Stimulated activated CD8-positive, alpha-beta memory T cell treated with anti-CD3 and anti-CD28 coated beads, Interleukin-2, amount 100 ng/mL, for 1 hour (primary cell): ENCODE measurements around the gene SMIM14.
"Not testable (repeated sequence)": the region's sequence is repeated elsewhere in the genome, so short reads cannot be mapped to it uniquely, and the experiment has no call there.

ENCODE experiments used
- DNase-seq, 2 donors: peaks; one replicate each; pipeline ENCODE4 v3.0.0-alpha.2; 2020; ENCODE audit warnings: low read depth in 2 of 2

Gene SMIM14

GRCh38 chr4:39642885-39643552 is 4.4 kb upstream of the SMIM14 start:
- no peak for DNase-seq

- DNase-seq, result no peak
Measured at GRCh38 chr4:39641451-39641850, 2.8 kb upstream of the SMIM14 start.

GRCh38 chr4:39637586-39638353 is 895 bp downstream of the SMIM14 start:
- no peak for DNase-seq

- DNase-seq, result no peak
Measured at GRCh38 chr4:39637221-39637585, 1.5 kb downstream of the SMIM14 start.

GRCh38 chr4:39636531-39637184 is 2.0 kb downstream of the SMIM14 start:
- peak in 1 of 2 donors; percentile 14 for DNase-seq

GRCh38 chr4:39635023-39635422 is 3.6 kb downstream of the SMIM14 start:
- no peak for DNase-seq

- no peak for DNase-seq
Measured at GRCh38 chr4:39631700-39632079, 7.0 kb downstream of the SMIM14 start.

- DNase-seq, result no peak
Measured at GRCh38 chr4:39627413-39627812, 11.3 kb downstream of the SMIM14 start.

GRCh38 chr4:39626913-39627312 is 11.8 kb downstream of the SMIM14 start:
- DNase-seq, result no peak

- DNase-seq, result no peak
Measured at GRCh38 chr4:39626261-39626660, 12.4 kb downstream of the SMIM14 start.

- DNase-seq, result no peak
Measured at GRCh38 chr4:39621582-39621981, 17.1 kb downstream of the SMIM14 start.

GRCh38 chr4:39620551-39621313 is 17.9 kb downstream of the SMIM14 start:
- no peak for DNase-seq

- no peak for DNase-seq
Measured at GRCh38 chr4:39617534-39617933, 21.1 kb downstream of the SMIM14 start.

GRCh38 chr4:39616651-39617050 is 22.0 kb downstream of the SMIM14 start:
- DNase-seq, result no peak

- not testable (repeated sequence) for DNase-seq
Measured at GRCh38 chr4:39616112-39616511, 22.6 kb downstream of the SMIM14 start.

GRCh38 chr4:39614487-39615162 is 24.0 kb downstream of the SMIM14 start:
- DNase-seq, result no peak

- no peak for DNase-seq
Measured at GRCh38 chr4:39613093-39613656, 25.5 kb downstream of the SMIM14 start.

GRCh38 chr4:39609454-39609931 is 29.2 kb downstream of the SMIM14 start:
- no peak for DNase-seq

- no peak for DNase-seq
Measured at GRCh38 chr4:39608451-39608850, 30.2 kb downstream of the SMIM14 start.

GRCh38 chr4:39606747-39607146 is 31.9 kb downstream of the SMIM14 start:
- DNase-seq, result no peak
